Measurements from ENCODE around the gene KRI1. TPM values are rescaled to one million over a fixed set of nuclear protein-coding genes. Genes with fewer than 3 reads are reported as not detected.

The KRI1 gene
- total RNA-seq, 1 experiment from 2014 or later = 57.4 TPM

GRCh38 chr19:10549733-10550132, 16.1 kb downstream of the KRI1 start:
- no peak overlapping the region for H2AFZ ChIP-seq (ENCODE audit: low read length)
- 0 out of 4 replicates have a peak, but pooled peaks cover 2 to 5% of the 10 kb centered on the region in 2 experiments for H3K4me1 Mint-ChIP-seq
- H3K79me2 ChIP-seq (ENCODE audit: insufficient read depth, low read length) = no peaks in the 10 kb centered on the region
- H3K14ac ChIP-seq (ENCODE audit: insufficient read depth, low read length) = no peak overlapping the region
- no peaks in the 10 kb centered on the region for H3K79me1 ChIP-seq (ENCODE audit: insufficient read depth, low read depth, low read length, poor library complexity, severe bottlenecking)
- H3K4ac ChIP-seq (ENCODE audit: low read depth, low read length) = no peak overlapping the region
- no peaks in the 10 kb centered on the region for H3K27me3 ChIP-seq (ENCODE audit: insufficient read depth, low read length)
- H3K36me3 Mint-ChIP-seq (ENCODE audit: insufficient read depth in 1 of 3, low read depth in 3 of 3) = peaks cover 34 to 75% (median 68%) of the 10 kb centered on the region in 3 experiments; a peak in 6 of 7 replicates
- no peak for DNase-seq
- no peak overlapping the region for H2BK120ac ChIP-seq (ENCODE audit: low read depth, low read length, poor library complexity, severe bottlenecking)
- TF ChIP-seq, protein P1, sequence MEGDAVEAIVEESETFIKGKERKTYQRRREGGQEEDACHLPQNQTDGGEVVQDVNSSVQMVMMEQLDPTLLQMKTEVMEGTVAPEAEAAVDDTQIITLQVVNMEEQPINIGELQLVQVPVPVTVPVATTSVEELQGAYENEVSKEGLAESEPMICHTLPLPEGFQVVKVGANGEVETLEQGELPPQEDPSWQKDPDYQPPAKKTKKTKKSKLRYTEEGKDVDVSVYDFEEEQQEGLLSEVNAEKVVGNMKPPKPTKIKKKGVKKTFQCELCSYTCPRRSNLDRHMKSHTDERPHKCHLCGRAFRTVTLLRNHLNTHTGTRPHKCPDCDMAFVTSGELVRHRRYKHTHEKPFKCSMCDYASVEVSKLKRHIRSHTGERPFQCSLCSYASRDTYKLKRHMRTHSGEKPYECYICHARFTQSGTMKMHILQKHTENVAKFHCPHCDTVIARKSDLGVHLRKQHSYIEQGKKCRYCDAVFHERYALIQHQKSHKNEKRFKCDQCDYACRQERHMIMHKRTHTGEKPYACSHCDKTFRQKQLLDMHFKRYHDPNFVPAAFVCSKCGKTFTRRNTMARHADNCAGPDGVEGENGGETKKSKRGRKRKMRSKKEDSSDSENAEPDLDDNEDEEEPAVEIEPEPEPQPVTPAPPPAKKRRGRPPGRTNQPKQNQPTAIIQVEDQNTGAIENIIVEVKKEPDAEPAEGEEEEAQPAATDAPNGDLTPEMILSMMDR (conservative IDR thresholded peaks at IDR 0.05) = no peak
- H3K23me2 ChIP-seq (ENCODE audit: insufficient read length, low read depth, low read length, poor library complexity, severe bottlenecking) = no peaks in the 10 kb centered on the region
- H3K56ac ChIP-seq (ENCODE audit: insufficient read length, low read depth, low read length) = no peak overlapping the region
- no peak overlapping the region for H3K4me3 Mint-ChIP-seq
- no peak overlapping the region for H2BK15ac ChIP-seq (ENCODE audit: low read depth, low read length)
- H2AK5ac ChIP-seq (ENCODE audit: insufficient read length, low read length) = no peak overlapping the region
- WGBS (ENCODE audit: extremely low coverage, insufficient read length, low lambda C conversion rate) = no CpG with 5 or more reads among the region's 7 CpGs
- H2BK20ac ChIP-seq (ENCODE audit: low read depth, low read length, poor library complexity, severe bottlenecking) = no peak overlapping the region
- no peak overlapping the region for H3K18ac ChIP-seq (ENCODE audit: insufficient read length, low read depth, low read length)
- no peak overlapping the region for H2BK5ac ChIP-seq (ENCODE audit: insufficient read length, low read length)
- no peak overlapping the region for H4K5ac ChIP-seq (ENCODE audit: insufficient read length, low read depth, low read length)
- no peaks in the 10 kb centered on the region for H3K4me1 ChIP-seq (ENCODE audit: insufficient read depth, low read length)
- H3K9me3 ChIP-seq (ENCODE audit: control insufficient read depth, low read depth, low read length) = no peaks in the 10 kb centered on the region
- no peak overlapping the region for H3K4me2 ChIP-seq (ENCODE audit: insufficient read depth, insufficient read length, low read length)
- H4K8ac ChIP-seq (replicated peaks; ENCODE audit: insufficient read length, low read depth, low read length) = no peak overlapping the region
- no peaks in the 10 kb centered on the region for H3K9me3 Mint-ChIP-seq
- H3K27me3 Mint-ChIP-seq (ENCODE audit: low read depth) = no peaks in the 10 kb centered on the region
- H3K23ac ChIP-seq (ENCODE audit: insufficient read length, low read depth, low read length) = no peak overlapping the region
- H3K27ac ChIP-seq (ENCODE audit: insufficient read length, low read depth, low read length) = no peak overlapping the region
- H4K91ac ChIP-seq (ENCODE audit: insufficient read length, low read depth, low read length) = no peak overlapping the region
- no peak overlapping the region for H3T11ph ChIP-seq (ENCODE audit: low read length)
- no peak overlapping the region for H2BK12ac ChIP-seq (ENCODE audit: insufficient read length, low read depth, low read length)
- no peak overlapping the region for H3K9ac ChIP-seq (ENCODE audit: extremely low read depth, insufficient read length, low read length)
- no peak overlapping the region for H3K27ac Mint-ChIP-seq
- H4K20me1 ChIP-seq (ENCODE audit: control insufficient read depth, insufficient read depth, insufficient read length) = no peaks in the 10 kb centered on the region
